SJSA1 (cell line): ENCODE results near the gene MYO15B. TPM values are rescaled to one million over a fixed set of nuclear protein-coding genes. Genes with fewer than 3 reads are reported as not detected.

Experiments used
- DNase-seq, 2 experiments: peaks; one replicate each; pipeline ENCODE4 v3.0.0-alpha.2; 2015 to 2020; ENCODE audit warnings: low spot score in 2 of 2, low read depth in 1 of 2
- H3K27ac ChIP-seq: fragments of 250-450 bp; sonication (Bioruptor Pico); 2 replicates; pipeline ENCODE4 v1.5.1; 2020; ENCODE audit warnings: mild to moderate bottlenecking, moderate library complexity
- H3K27me3 ChIP-seq: fragments of 250-450 bp; sonication (Bioruptor Pico); replicated peaks from 2 replicates; pipeline ENCODE4 v1.5.1; 2020; ENCODE audit warnings: mild to moderate bottlenecking, moderate library complexity
- H3K36me3 ChIP-seq: fragments of 250-450 bp; sonication (Bioruptor Pico); 2 replicates; pipeline ENCODE4 v1.5.1; 2020; ENCODE audit warnings: mild to moderate bottlenecking
- H3K4me1 ChIP-seq: fragments of 250-450 bp; sonication (Bioruptor Pico); replicated peaks from 2 replicates; pipeline ENCODE4 v1.6.1; 2021; ENCODE audit warnings: mild to moderate bottlenecking
- H3K4me3 ChIP-seq: fragments of 250-450 bp; sonication (Bioruptor Pico); 2 replicates; pipeline ENCODE4 v1.5.1; 2020; ENCODE audit warnings: mild to moderate bottlenecking
- H3K9me3 ChIP-seq: fragments of 250-450 bp; sonication (Bioruptor Pico); replicated peaks from 2 replicates; pipeline ENCODE4 v1.5.1; 2020; ENCODE audit warnings: mild to moderate bottlenecking
- total RNA-seq: library from RNA; depleted of rRNA; stranded (reverse); fragments of >200 nt; shearing (Covaris generic); gene quantifications from 2 replicates; pipeline ENCODE4 v1.2.3, GENCODE V29; 2014

The MYO15B gene
- total RNA-seq, 1 experiment from 2014 or later, result 0.03 TPM

GRCh38 chr17:75624714-75625345 is 37.2 kb downstream of the MYO15B start:
- Histone ChIP-seq H3K4me1 (no peaks in the 10 kb centered on the region), H3K27ac (no peak overlapping the region), H3K4me3 (no peak overlapping the region), H3K27me3 (0 out of 2 replicates have a peak, but pooled peaks cover under 1% of the 10 kb centered on the region), H3K9me3 (no peaks in the 10 kb centered on the region), H3K36me3 (peaks cover 10% of the 10 kb centered on the region)
- no peak for DNase-seq

GRCh38 chr17:75625813-75626486 is 38.4 kb downstream of the MYO15B start:
- no peaks in the 10 kb centered on the region for H3K4me1 ChIP-seq
- no peak for DNase-seq
- no peak overlapping the region for H3K27ac ChIP-seq
- H3K27me3 ChIP-seq, result no peaks in the 10 kb centered on the region
- peaks cover 17% of the 10 kb centered on the region for H3K36me3 ChIP-seq
- H3K4me3 ChIP-seq, result no peak overlapping the region
- H3K9me3 ChIP-seq, result no peaks in the 10 kb centered on the region

GRCh38 chr17:75626496-75627038 is 39.0 kb downstream of the MYO15B start:
- Histone ChIP-seq H3K27ac (no peak overlapping the region), H3K9me3 (no peaks in the 10 kb centered on the region), H3K36me3 (peaks cover 22% of the 10 kb centered on the region), H3K27me3 (no peaks in the 10 kb centered on the region), H3K4me3 (no peak overlapping the region), H3K4me1 (no peaks in the 10 kb centered on the region)
- DNase-seq, result no peak

- Histone ChIP-seq H3K27me3 (no peaks in the 10 kb centered on the region), H3K27ac (no peak overlapping the region)
- DNase-seq, result no peak
Measured at GRCh38 chr17:75627094-75627493, 39.5 kb downstream of the MYO15B start.

GRCh38 chr17:75628425-75628824 is 40.8 kb downstream of the MYO15B start:
- Histone ChIP-seq H3K27ac (no peak overlapping the region), H3K9me3 (no peaks in the 10 kb centered on the region), H3K27me3 (no peaks in the 10 kb centered on the region), H3K36me3 (peaks cover 26% of the 10 kb centered on the region), H3K4me3 (no peak overlapping the region), H3K4me1 (peaks cover 9% of the 10 kb centered on the region)
- no peak for DNase-seq

More at GRCh38 chr17:75627094-75627493, 39.5 kb downstream of the MYO15B start:
- Histone ChIP-seq H3K36me3 (peaks cover 25% of the 10 kb centered on the region), H3K4me3 (no peak overlapping the region), H3K9me3 (no peaks in the 10 kb centered on the region), H3K4me1 (no peaks in the 10 kb centered on the region)

GRCh38 chr17:75629157-75629556 is 41.6 kb downstream of the MYO15B start:
- H3K4me3 ChIP-seq, result no peak overlapping the region
- H3K4me1 ChIP-seq, result peaks cover 16% of the 10 kb centered on the region
- H3K27me3 ChIP-seq, result no peaks in the 10 kb centered on the region
- H3K9me3 ChIP-seq, result no peaks in the 10 kb centered on the region
- H3K36me3 ChIP-seq, result peaks cover 26% of the 10 kb centered on the region
- DNase-seq, result no peak
- H3K27ac ChIP-seq, result no peak overlapping the region

GRCh38 chr17:75630071-75630917 is 42.7 kb downstream of the MYO15B start:
- no peaks in the 10 kb centered on the region for H3K9me3 ChIP-seq
- H3K4me1 ChIP-seq, result peaks cover 17% of the 10 kb centered on the region
- no peak for DNase-seq
- H3K27ac ChIP-seq, result no peak overlapping the region
- no peak overlapping the region for H3K4me3 ChIP-seq
- no peaks in the 10 kb centered on the region for H3K27me3 ChIP-seq
- peaks cover 26% of the 10 kb centered on the region for H3K36me3 ChIP-seq

GRCh38 chr17:75631353-75631752 is 43.8 kb downstream of the MYO15B start:
- H3K4me1 ChIP-seq, result peaks cover 17% of the 10 kb centered on the region
- peaks cover 26% of the 10 kb centered on the region for H3K36me3 ChIP-seq
- no peaks in the 10 kb centered on the region for H3K27me3 ChIP-seq
- no peak for DNase-seq
- H3K9me3 ChIP-seq, result no peaks in the 10 kb centered on the region
- no peak overlapping the region for H3K4me3 ChIP-seq
- H3K27ac ChIP-seq, result no peak overlapping the region

GRCh38 chr17:75632428-75632827 is 44.8 kb downstream of the MYO15B start:
- Histone ChIP-seq H3K4me1 (peaks cover 17% of the 10 kb centered on the region), H3K4me3 (no peak overlapping the region), H3K9me3 (no peaks in the 10 kb centered on the region), H3K27ac (no peak overlapping the region), H3K27me3 (no peaks in the 10 kb centered on the region), H3K36me3 (peaks cover 22% of the 10 kb centered on the region)
- no peak for DNase-seq

GRCh38 chr17:75632863-75633485 is 45.4 kb downstream of the MYO15B start, which contains the start of gene SMIM5:
TSS of gene SMIM5 (plus strand) at chr17:75633434. CDS start at chr17:75640202, 6,768 bp downstream.
- peak; percentile 84 to 95 for DNase-seq
- peaks cover 17% of the 10 kb centered on the region for H3K4me1 ChIP-seq
- no peak within 1 kb of the TSS for H3K4me3 ChIP-seq
- H3K36me3 ChIP-seq, result peaks cover 22% of the 10 kb centered on the region
- H3K27ac ChIP-seq, result 0 out of 2 replicates have a peak within 1 kb of the TSS, but pooled peaks have one; percentile 3
- H3K9me3 ChIP-seq, result no peaks in the 10 kb centered on the region
- no peaks in the 10 kb centered on the region for H3K27me3 ChIP-seq

- Histone ChIP-seq H3K4me1 (peaks cover 17% of the 10 kb centered on the region), H3K9me3 (no peaks in the 10 kb centered on the region), H3K4me3 (no peak overlapping the region), H3K27me3 (no peaks in the 10 kb centered on the region), H3K36me3 (peaks cover 26% of the 10 kb centered on the region), H3K27ac (0 out of 2 replicates have a peak overlapping the region, but pooled peaks have one; percentile 3)
- peak; percentile 84 to 92 for DNase-seq
Measured at GRCh38 chr17:75633486-75634375, 46.1 kb downstream of the MYO15B start.

GRCh38 chr17:75634376-75634740 is 46.8 kb downstream of the MYO15B start:
- Histone ChIP-seq H3K9me3 (no peaks in the 10 kb centered on the region), H3K27ac (no peak overlapping the region), H3K27me3 (no peaks in the 10 kb centered on the region), H3K4me1 (peaks cover 17% of the 10 kb centered on the region), H3K4me3 (no peak overlapping the region), H3K36me3 (peaks cover 26% of the 10 kb centered on the region; the same call in 1 of the 2 replicates)
- no peak for DNase-seq
